Lower leg skin (tissue), 3 donors: ENCODE measurements around the gene C19orf67.

ENCODE experiments used
- CTCF ChIP-seq, 3 donors: fragments of 450-650 bp; IDR thresholded peaks; one replicate each; pipeline ENCODE4 v1.5.1; 2016; ENCODE audit warnings: antibody characterized with exemption in 3 of 3, mild to moderate bottlenecking in 3 of 3, moderate library complexity in 2 of 3
- POLR2A ChIP-seq, 2 donors: fragments of 450-650 bp; IDR thresholded peaks; one replicate each; pipeline ENCODE4 v1.6.1; 2016 to 2017; ENCODE audit warnings: antibody characterized with exemption in 2 of 2, mild to moderate bottlenecking in 1 of 2, moderate library complexity in 1 of 2

GRCh38 chr19:14052470-14052869 lies 33.1 kb downstream of the C19orf67 start:
- no peak for TF ChIP-seq POLR2A (IDR thresholded peaks at IDR 0.05)
- TF ChIP-seq CTCF (IDR thresholded peaks at IDR 0.05): no peak
